ENCODE results near the gene EGFLAM.
"Not testable (repeated sequence)": the region's sequence is repeated elsewhere in the genome, so short reads cannot be mapped to it uniquely, and the experiment has no call there.

EGFLAM gene

GRCh38 chr5:38408446-38409198 is 150.3 kb downstream of the EGFLAM start:
- 93% methylated on average over 4 of the region's 9 CpGs for WGBS (ENCODE audit: insufficient coverage)
- POLR2A ChIA-PET, result no interaction called here

GRCh38 chr5:38410304-38410990 is 152.1 kb downstream of the EGFLAM start:
- no peaks in the 10 kb centered on the region for H3K36me3 ChIP-seq (ENCODE audit: control insufficient read depth in 4 of 4, insufficient read depth in 4 of 4, low read length in 3 of 4)
- H3K4me1 ChIP-seq (ENCODE audit: control extremely low read depth in 1 of 4, control insufficient read depth in 4 of 4, insufficient read depth in 4 of 4, low read length in 3 of 4), result no peaks in the 10 kb centered on the region
- 88% methylated on average over 7 of the region's 7 CpGs for WGBS (ENCODE audit: insufficient coverage)
- H3K9me3 ChIP-seq (ENCODE audit: control extremely low read depth in 1 of 5, control insufficient read depth in 4 of 5, insufficient read depth in 2 of 5, low read depth in 1 of 5, low read length in 4 of 5), result no peaks in the 10 kb centered on the region
- peaks cover 0 to 65% (median 2%) of the 10 kb centered on the region in 5 experiments for H3K27me3 ChIP-seq (replicated peaks in 2 of 5; ENCODE audit: control insufficient read depth in 4 of 5, insufficient read depth in 5 of 5, low read length in 4 of 5)
- POLR2A ChIA-PET, result no interaction called here
- no peak overlapping the region for H3K4me3 ChIP-seq (ENCODE audit: control insufficient read depth in 1 of 7, extremely low read depth in 1 of 7, insufficient read depth in 4 of 7, low read depth in 2 of 7, low read length in 6 of 7)
- H3K27ac ChIP-seq (ENCODE audit: insufficient read depth in 1 of 2, low read depth in 1 of 2, low read length in 2 of 2, poor library complexity in 1 of 2, severe bottlenecking in 2 of 2), result no peak overlapping the region
- CTCF ChIA-PET, result interaction anchor here (1.7 kb wide), 1 partner anchor 10 kb away, joined by 7 read pairs; no protein-coding TSS in a partner anchor
- no peak for DNase-seq

More at GRCh38 chr5:38408446-38409198, 150.3 kb downstream of the EGFLAM start:
- Histone ChIP-seq H3K27me3 (replicated peaks in 2 of 5; ENCODE audit: control insufficient read depth in 4 of 5, insufficient read depth in 5 of 5, low read length in 4 of 5) (peaks cover 0 to 63% (median 4%) of the 10 kb centered on the region in 5 experiments), H3K9me3 (ENCODE audit: control extremely low read depth in 1 of 5, control insufficient read depth in 4 of 5, insufficient read depth in 2 of 5, low read depth in 1 of 5, low read length in 4 of 5) (no peaks in the 10 kb centered on the region), H3K4me3 (ENCODE audit: control insufficient read depth in 1 of 7, extremely low read depth in 1 of 7, insufficient read depth in 4 of 7, low read depth in 2 of 7, low read length in 6 of 7) (no peak overlapping the region), H3K4me1 (ENCODE audit: control extremely low read depth in 1 of 4, control insufficient read depth in 4 of 4, insufficient read depth in 4 of 4, low read length in 3 of 4) (no peaks in the 10 kb centered on the region), H3K27ac (ENCODE audit: insufficient read depth in 1 of 2, low read depth in 1 of 2, low read length in 2 of 2, poor library complexity in 1 of 2, severe bottlenecking in 2 of 2) (no peak overlapping the region), H3K36me3 (ENCODE audit: control insufficient read depth in 4 of 4, insufficient read depth in 4 of 4, low read length in 3 of 4) (no peaks in the 10 kb centered on the region)
- DNase-seq, result no peak
- CTCF ChIA-PET, result interaction anchor here (1.7 kb wide), 1 partner anchor 33 kb away, joined by 4 read pairs; no protein-coding TSS in a partner anchor

GRCh38 chr5:38413696-38414095 is 155.3 kb downstream of the EGFLAM start:
- Histone ChIP-seq H3K27me3 (replicated peaks in 2 of 5; ENCODE audit: control insufficient read depth in 4 of 5, insufficient read depth in 5 of 5, low read length in 4 of 5) (peaks cover 0 to 61% (median 4%) of the 10 kb centered on the region in 5 experiments), H3K4me1 (ENCODE audit: control extremely low read depth in 1 of 4, control insufficient read depth in 4 of 4, insufficient read depth in 4 of 4, low read length in 3 of 4) (no peaks in the 10 kb centered on the region), H3K36me3 (ENCODE audit: control insufficient read depth in 4 of 4, insufficient read depth in 4 of 4, low read length in 3 of 4) (no peaks in the 10 kb centered on the region), H3K9me3 (ENCODE audit: control extremely low read depth in 1 of 5, control insufficient read depth in 4 of 5, insufficient read depth in 2 of 5, low read depth in 1 of 5, low read length in 4 of 5) (no peaks in the 10 kb centered on the region), H3K27ac (ENCODE audit: insufficient read depth in 1 of 2, low read depth in 1 of 2, low read length in 2 of 2, poor library complexity in 1 of 2, severe bottlenecking in 2 of 2) (no peak overlapping the region), H3K4me3 (ENCODE audit: control insufficient read depth in 1 of 7, extremely low read depth in 1 of 7, insufficient read depth in 4 of 7, low read depth in 2 of 7, low read length in 6 of 7) (no peak overlapping the region)
- ChIA-PET CTCF (interaction anchor here (1.7 kb wide), 1 partner anchor 27 kb away, joined by 5 read pairs; no protein-coding TSS in a partner anchor), POLR2A (no interaction called here)
- WGBS (ENCODE audit: insufficient coverage), result 99% methylated on average over 12 of the region's 12 CpGs
- DNase-seq, result no peak

- no peak for DNase-seq
- no peaks in the 10 kb centered on the region for H3K9me3 ChIP-seq (ENCODE audit: control extremely low read depth in 1 of 5, control insufficient read depth in 4 of 5, insufficient read depth in 2 of 5, low read depth in 1 of 5, low read length in 4 of 5)
- peaks cover 0 to 63% (median 4%) of the 10 kb centered on the region in 5 experiments for H3K27me3 ChIP-seq (replicated peaks in 2 of 5; ENCODE audit: control insufficient read depth in 4 of 5, insufficient read depth in 5 of 5, low read length in 4 of 5)
- no peaks in the 10 kb centered on the region for H3K4me1 ChIP-seq (ENCODE audit: control extremely low read depth in 1 of 4, control insufficient read depth in 4 of 4, insufficient read depth in 4 of 4, low read length in 3 of 4)
- ChIA-PET CTCF (interaction anchor here (0.6 to 9.0 kb wide), 3 partner anchors 27 to 710 kb away, joined by 3 to 74 read pairs (median 5); no protein-coding TSS in a partner anchor), POLR2A (no interaction called here)
- 83% methylated on average over 4 of the region's 4 CpGs for WGBS (ENCODE audit: insufficient coverage)
- no peak overlapping the region for H3K27ac ChIP-seq (ENCODE audit: insufficient read depth in 1 of 2, low read depth in 1 of 2, low read length in 2 of 2, poor library complexity in 1 of 2, severe bottlenecking in 2 of 2)
- no peak overlapping the region for H3K4me3 ChIP-seq (ENCODE audit: control insufficient read depth in 1 of 7, extremely low read depth in 1 of 7, insufficient read depth in 4 of 7, low read depth in 2 of 7, low read length in 6 of 7)
- H3K36me3 ChIP-seq (ENCODE audit: control insufficient read depth in 4 of 4, insufficient read depth in 4 of 4, low read length in 3 of 4), result no peaks in the 10 kb centered on the region
These were observed 156.0 kb downstream of the EGFLAM start for GRCh38 chr5:38414348-38414747.

- 70% methylated on average over 3 of the region's 5 CpGs for whole genome bisulfite sequencing (ENCODE audit: insufficient coverage)
- not testable (repeated sequence) for H3K27ac ChIP-seq (ENCODE audit: insufficient read depth in 1 of 2, low read depth in 1 of 2, low read length in 2 of 2, poor library complexity in 1 of 2, severe bottlenecking in 2 of 2)
These were observed 157.4 kb downstream of the EGFLAM start for GRCh38 chr5:38415772-38416171.

GRCh38 chr5:38417658-38418017 is 159.3 kb downstream of the EGFLAM start:
- 43% methylated on average over 2 of the region's 5 CpGs for WGBS (ENCODE audit: insufficient coverage)
- Histone ChIP-seq H3K27ac (ENCODE audit: insufficient read depth in 1 of 2, low read depth in 1 of 2, low read length in 2 of 2, poor library complexity in 1 of 2, severe bottlenecking in 2 of 2) (no peak overlapping the region), H3K4me3 (ENCODE audit: control insufficient read depth in 1 of 7, extremely low read depth in 1 of 7, insufficient read depth in 4 of 7, low read depth in 2 of 7, low read length in 6 of 7) (no peak overlapping the region), H3K4me1 (ENCODE audit: control extremely low read depth in 1 of 4, control insufficient read depth in 4 of 4, insufficient read depth in 4 of 4, low read length in 3 of 4) (no peaks in the 10 kb centered on the region), H3K27me3 (replicated peaks in 2 of 5; ENCODE audit: control insufficient read depth in 4 of 5, insufficient read depth in 5 of 5, low read length in 4 of 5) (peaks cover 0 to 66% (median 5%) of the 10 kb centered on the region in 5 experiments), H3K36me3 (ENCODE audit: control insufficient read depth in 4 of 4, insufficient read depth in 4 of 4, low read length in 3 of 4) (no peaks in the 10 kb centered on the region), H3K9me3 (ENCODE audit: control extremely low read depth in 1 of 5, control insufficient read depth in 4 of 5, insufficient read depth in 2 of 5, low read depth in 1 of 5, low read length in 4 of 5) (no peaks in the 10 kb centered on the region)
- POLR2A ChIA-PET, result no interaction called here
- CTCF ChIA-PET, result interaction anchor here (9.0 kb wide), 1 partner anchor 390 kb away, joined by 74 read pairs; no protein-coding TSS in a partner anchor
- no peak for DNase-seq

More at GRCh38 chr5:38415772-38416171, 157.4 kb downstream of the EGFLAM start:
- CTCF ChIA-PET, result interaction anchor here (1.4 to 9.0 kb wide), 3 partner anchors 15 to 397 kb away, joined by 3 to 74 read pairs (median 5); no protein-coding TSS in a partner anchor
- H3K4me3 ChIP-seq (ENCODE audit: control insufficient read depth in 1 of 7, extremely low read depth in 1 of 7, insufficient read depth in 4 of 7, low read depth in 2 of 7, low read length in 6 of 7); H3K4me1 ChIP-seq (ENCODE audit: control extremely low read depth in 1 of 4, control insufficient read depth in 4 of 4, insufficient read depth in 4 of 4, low read length in 3 of 4); H3K9me3 ChIP-seq (ENCODE audit: control extremely low read depth in 1 of 5, control insufficient read depth in 4 of 5, insufficient read depth in 2 of 5, low read depth in 1 of 5, low read length in 4 of 5); POLR2A ChIA-PET; H3K36me3 ChIP-seq (ENCODE audit: control insufficient read depth in 4 of 4, insufficient read depth in 4 of 4, low read length in 3 of 4); DNase-seq: not testable (repeated sequence)
- peaks cover 0 to 55% (median 2%) of the 10 kb centered on the region in 5 experiments for H3K27me3 ChIP-seq (replicated peaks in 2 of 5; ENCODE audit: control insufficient read depth in 4 of 5, insufficient read depth in 5 of 5, low read length in 4 of 5)
